T-helper 9 cell (primary cell): ENCODE measurements around the gene ZNF778.
A peak's percentile ranks its signal among the peaks of the same experiment; 100 is the strongest.

Source experiments
- DNase-seq: peaks from one replicate; pipeline ENCODE4 v3.0.0-alpha.2; 2020
- total RNA-seq, 2 donors: gene quantifications; one replicate each; lab custom pipeline; 2026; lab: John Stamatoyannopoulos, UW

The ZNF778 gene
- 8.9 to 24.6 reads per million in 2 donors for total RNA-seq

DNA sequence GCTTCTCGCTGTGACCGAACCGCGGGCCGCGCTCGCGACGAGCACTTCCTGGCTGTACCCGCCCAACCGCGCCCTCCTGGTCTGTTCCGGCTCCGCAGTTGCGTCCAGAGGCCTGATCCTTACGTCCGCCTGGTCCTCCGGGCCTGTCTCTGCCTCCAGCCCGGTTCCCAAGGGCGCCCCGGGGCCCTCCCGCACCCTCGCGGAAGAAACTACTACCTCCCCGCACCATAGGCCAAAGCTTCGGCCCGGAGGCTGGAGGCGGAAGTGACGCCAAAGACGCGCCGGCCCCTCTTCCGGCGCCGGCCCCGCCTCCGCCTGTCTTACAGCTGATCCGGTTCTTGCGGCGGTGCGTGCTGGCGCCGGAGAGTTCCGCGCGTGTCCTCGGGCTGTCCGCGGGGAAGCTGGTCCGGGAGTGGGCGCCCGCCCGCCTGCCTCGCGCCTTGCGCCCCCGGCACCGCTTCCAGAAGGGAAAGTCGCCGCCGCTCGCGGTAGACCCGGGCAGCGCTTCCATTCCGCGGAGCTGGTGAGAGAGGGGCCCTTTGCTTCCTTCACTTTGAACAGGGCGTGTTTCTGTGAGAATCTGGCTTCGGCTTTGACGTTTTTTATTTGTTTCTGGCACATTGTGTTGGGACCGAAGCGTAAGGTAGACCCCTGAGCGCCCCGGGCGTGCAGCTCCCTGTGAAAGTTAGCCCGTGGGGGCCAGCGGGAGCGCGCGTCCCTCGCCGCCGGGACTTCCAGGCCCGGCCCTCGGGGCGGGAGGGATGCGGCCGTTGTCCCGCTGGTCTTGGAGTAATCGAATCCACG is at the start of gene ZNF778:
TSS of gene ZNF778 (plus strand) at position 316 of the 804 bp plus-strand sequence. CDS start 3,425 bp downstream, outside the sequence.
- DNase-seq: peak; percentile 70

DNA sequence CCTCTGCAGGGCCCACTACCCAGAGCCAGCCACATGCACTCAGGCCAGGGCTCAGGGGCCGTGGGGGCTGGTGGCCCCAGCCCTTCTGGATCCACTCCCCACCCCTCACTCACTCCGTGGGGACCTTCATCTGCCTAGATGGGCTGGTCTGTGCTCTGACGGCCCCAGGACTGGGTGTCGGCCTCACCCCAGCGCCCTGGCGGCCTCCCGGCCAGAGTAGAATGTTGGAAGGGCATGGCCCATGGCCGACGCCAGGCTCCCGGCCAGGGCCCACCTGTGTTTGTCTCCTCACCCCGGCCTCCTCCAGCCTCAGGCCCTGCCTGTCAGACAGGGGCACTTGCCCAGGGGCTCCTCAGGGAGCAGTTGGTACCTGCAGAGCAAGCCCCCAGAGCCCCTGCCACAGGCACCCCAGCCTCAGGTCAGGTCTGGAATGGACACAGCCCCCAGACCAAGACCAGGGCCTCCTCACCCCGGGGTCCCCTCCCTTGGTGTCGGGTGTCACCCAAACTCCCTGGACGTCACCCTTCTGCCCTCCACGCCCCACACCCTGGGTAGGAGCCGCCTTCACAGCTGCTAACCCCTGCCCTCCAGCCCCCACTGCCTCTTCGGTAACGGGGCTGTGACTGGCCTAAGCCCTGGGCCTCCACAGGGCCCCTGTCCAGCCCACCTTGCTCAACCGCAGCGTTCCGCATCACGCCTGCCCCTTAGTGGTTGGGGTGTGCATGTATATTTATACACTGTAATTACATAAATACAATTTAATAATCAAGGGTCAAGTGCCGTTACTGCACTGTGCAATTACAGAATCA is 48.9 kb upstream of the ZNF778 start:
- DNase-seq: no peak

DNA sequence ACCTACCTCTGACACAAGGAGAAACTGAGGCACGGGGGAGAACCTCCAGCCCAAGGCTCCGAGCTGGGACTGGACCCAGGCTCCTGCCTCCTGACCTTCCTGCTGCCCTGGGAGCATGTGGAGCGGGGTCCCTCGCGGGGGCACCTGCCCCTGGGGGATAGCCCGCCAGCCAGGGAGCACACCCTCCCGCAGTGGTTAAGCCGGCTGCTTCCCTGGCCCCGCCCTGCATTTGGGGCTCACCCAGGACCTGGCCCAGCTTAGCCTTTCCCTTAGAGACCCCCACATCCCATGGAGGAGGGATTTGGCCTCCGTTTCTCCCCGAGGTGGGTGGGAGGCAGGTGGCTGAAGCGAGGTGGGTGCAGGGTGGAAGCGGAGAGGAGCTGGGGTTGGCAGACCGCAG is 47.7 kb upstream of the ZNF778 start:
- no peak for DNase-seq

DNA sequence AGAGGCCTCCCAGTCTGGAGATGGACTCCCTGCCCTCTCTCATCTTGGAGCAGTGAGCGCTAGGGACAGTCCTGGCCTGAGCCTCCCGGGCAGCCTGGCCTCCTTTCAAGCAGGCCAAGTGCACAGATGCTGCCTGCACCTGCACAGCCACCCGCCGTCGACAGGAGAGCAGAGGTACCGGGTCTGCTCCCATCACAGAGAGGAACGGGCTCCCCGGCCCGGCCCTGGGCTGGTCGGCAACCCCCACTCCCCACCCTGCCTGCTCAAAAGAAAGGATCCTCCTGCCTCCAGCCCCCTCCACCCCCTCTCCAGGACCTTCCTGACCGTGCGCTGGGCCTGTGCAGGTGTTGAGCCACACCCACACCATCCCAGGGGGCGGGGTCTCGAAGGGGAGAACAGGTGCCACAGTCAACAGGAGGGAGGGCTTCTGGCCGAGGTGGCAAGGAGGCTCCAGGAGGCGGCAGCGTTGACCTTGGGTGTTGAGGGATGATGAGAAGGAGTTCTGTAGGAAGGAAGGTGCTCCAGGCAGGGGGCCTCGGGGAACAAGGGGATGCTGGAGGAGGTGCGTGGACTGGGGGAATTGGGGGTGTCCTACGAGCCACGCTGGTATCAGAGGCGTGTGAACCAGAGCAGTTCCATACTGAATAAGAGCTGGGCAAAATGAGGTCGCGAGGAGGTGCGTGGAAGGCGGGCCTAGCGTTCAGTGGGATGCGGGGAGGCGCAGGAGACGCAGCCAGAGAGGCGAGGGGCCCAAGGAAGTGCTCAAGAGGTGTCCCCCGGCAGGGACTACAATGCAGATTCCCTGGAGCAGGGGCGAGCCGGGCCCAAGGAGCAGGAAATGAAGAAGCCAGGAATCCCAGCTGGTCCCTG is 46.9 kb upstream of the ZNF778 start:
- DNase-seq: no peak

DNA sequence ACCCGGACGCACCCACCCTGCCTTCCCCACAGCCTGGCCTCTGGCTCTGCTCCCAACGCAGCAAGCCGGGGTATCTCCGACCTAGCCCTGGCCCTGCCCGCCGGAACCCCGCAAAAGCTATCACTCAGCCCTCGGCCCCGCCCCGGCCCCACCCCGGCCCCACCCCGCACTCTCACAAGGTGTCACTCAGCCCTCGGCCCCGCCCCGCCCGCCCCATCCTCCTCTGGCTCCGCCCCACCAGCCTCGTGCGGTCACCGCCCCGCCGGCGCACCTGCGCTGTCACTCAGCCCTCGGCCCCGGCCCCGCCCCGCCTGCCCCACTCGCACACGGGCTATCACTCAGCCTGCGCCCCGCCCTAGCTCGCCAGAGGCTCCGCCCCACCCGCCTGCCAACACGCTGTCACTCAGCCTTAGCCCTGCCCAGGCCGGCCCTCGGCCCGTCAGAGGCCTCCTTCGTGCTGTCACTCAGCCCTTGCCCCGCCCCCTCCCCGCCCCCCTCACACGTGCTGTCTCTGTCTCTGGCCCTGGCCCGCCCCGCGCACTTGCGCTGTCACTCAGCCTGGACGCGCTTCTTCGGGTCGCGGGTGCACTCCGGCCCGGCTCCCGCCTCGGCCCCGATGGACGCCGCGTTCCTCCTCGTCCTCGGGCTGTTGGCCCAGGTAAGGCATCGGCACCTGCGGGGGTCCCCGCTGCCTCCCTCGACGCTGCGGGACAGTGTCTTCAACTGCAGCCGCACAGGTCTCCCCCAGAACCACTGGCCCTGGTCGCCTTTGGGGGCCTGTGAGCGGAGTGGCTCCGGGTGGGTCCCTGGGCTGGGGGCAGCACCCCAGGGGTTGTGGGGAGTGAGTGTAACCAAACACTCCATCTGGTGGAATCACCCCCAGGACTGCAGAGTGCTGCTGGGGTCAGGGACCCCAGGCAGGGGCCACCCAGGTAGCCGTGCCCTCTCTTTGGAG is 46.0 kb upstream of the ZNF778 start, which contains the start of gene CDH15:
TSS of gene CDH15 (plus strand) at position 533 of the 955 bp plus-strand sequence. CDS start at position 617, 84 bp downstream.
- peak; percentile 93 for DNase-seq

DNA sequence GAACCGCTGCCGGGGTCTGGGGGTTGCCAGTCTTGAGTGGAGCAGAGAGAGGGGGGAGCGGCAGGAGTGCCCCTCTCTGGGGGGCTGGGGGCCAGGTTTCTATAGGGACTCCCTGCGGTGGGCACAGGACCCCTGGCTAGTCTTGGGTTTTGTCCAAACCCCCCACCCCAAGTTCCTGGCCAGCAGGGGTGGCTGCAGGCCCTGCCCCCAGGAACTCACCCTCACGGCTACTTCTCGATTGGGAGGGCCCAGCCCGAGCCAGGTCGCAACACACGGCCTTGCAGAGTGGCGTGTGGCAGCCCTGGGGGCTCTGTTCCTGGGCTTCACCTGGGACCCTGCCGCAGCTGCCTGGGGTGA is 45.4 kb upstream of the ZNF778 start:
- no peak for DNase-seq

DNA sequence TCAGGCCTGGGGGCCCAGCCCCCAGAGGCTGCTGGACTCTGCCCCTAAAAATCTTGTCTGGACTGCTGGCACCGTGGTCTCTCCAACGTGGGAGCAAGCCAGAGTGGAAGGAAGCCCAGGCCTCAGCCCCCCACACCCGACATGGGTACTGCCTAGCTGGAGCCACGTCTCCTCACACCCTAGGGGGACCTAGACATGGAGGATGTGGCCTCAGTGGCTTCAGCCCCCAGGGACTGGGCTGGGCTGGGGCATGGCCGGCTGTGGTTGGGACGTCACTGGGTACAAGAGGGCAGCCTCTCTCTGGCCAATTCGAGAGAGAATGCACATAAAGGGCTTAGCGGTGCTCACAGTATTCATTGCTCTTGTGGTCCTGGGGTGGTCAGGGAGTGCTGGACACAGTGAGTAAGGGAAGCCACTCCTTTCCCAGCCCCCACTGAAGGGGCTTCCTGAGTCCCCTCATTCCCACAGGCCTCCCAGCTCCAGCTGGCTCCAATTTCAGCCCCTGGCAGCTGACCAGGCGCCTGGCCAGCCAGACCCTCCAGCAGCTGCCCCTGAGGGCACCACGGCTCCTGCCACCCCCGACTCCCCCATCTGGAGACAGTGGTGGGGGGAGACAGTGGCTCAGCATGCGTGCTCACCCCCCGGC is 44.9 kb upstream of the ZNF778 start:
- no peak for DNase-seq

DNA sequence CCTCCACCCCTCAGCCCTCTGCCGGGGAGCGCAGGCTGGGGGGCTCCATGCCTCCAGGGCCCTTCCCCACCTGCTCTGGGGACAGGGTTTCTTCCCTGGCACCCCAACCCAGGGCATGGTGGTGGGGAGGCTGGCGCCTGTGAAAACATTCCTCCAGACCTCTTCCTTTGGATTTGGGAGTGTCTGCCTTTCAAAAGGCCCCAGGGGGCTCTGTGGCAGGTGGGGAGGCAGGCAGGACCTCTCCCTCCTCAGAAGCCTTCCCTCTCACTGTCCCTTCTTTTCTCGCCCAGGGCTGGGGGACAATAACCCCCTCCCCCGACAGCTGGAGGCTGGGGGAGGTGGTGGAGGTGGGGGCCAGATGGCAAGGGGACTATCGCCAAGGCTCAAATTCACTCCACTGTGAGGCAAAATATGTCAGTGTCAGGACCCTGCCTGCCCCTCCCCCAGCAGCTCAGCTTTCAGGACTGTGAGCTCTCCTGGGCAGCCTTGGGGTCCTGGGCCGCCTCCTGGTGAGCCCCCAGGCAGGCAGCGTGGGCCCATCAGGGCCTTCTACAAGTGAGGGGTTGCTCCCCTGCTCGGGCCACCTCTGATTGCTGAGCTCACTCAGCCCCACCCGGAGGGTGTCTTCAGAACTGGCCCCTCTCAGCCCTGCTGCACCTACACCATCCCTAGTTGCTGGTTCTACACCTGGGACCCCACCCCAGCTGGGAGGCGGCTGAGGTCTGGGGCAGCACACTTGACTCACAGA is 44.2 kb upstream of the ZNF778 start:
- DNase-seq: no peak

DNA sequence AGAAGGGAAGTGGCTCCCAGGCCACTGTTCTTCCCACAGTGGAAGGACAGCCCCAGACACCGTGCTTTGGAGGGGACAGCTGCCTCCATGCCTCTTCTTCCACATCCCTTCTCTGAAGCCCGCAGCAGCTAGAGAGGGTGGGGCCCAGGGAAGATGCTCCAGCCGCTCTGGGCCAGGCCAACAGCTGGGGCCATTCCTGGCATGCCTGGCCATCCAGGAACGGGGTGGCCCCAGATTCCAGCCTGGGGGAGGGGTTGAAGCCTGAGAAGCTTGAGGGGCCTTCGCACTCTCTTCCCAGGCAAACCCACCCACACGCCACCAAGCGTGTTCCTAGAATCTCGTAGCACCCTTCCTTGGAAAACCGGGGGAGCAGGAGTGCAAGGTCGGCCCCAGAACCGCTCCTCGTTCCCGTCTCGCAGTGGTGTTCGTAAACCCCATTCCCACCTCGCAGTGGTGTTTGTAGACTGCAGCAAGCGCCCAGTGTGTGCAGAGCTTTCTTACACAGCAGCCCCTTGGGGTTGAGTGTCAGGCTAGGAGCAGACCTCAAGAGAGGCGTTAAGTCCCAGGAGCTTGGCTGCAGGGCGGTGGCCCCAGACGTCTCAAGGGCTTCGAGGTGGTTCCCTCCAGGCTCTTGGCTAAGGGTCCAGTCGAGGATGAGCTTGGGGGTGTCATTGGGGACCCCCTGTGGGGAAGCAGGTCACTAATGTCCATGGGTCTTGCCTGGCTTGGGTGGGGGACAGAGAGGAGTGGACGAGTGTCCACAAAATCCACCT is 43.3 kb upstream of the ZNF778 start:
- no peak for DNase-seq

DNA sequence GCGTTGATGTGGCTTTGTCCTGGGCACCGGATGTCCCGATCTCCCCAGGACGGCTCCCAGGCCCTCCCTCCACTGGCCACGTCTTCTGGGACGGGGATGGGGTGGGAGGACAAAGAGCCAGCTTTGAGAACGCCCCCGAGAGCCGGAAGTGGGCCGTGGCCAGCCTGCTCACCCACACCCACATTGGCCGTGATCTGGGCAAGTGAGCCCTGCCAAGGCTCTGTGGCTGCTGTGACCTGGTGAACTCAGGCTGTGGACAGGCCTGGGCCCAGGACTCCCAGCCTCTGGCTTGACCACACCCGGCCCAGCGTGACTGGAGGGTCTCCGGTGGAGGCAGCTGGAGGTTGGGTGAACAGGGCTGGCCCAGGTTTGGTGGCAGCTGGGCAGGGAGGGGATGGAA is 42.6 kb upstream of the ZNF778 start:
- no peak for DNase-seq

DNA sequence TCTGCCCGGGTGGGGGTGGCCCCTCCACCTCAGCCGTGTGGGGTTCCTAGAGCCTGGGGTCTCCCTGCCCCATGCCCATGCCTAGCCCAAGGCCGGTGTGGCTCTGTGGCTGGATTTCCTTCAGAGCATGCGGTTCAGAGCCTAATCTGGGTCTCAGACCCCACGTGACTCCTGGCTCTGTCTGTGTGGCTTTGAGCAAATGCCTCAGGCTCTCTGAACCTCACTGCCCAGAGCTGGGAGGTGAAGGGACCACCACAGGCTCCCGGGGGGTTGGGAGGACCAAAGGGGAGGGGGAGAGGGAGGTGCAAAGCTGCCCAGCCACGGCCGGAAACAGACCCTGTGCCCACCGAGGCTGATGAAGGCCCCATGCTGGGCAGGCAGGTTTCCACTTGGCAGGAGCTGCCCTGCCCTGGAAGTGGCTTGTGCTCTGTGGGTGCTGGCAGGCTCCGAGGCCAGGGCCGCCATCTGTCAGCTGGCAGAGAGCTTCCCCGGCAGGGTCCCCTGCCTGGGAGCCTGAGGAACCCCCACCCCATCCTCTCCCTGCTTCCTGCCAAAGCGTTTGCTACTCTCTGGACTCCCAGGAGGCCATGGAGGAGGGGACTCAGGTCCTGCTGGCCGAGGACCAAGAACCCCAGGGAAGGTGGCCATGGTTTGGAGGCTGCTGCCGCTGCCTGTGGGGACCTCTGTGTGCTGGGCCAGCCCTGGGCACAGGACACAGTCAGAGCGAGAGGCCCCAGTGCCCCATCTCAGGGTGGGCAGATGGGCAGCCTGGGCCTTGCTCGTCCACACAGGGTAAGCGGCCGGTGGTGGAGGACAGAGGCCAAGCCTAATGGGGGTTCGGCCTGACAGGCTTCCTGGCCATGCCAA is 42.0 kb upstream of the ZNF778 start:
- no peak for DNase-seq

DNA sequence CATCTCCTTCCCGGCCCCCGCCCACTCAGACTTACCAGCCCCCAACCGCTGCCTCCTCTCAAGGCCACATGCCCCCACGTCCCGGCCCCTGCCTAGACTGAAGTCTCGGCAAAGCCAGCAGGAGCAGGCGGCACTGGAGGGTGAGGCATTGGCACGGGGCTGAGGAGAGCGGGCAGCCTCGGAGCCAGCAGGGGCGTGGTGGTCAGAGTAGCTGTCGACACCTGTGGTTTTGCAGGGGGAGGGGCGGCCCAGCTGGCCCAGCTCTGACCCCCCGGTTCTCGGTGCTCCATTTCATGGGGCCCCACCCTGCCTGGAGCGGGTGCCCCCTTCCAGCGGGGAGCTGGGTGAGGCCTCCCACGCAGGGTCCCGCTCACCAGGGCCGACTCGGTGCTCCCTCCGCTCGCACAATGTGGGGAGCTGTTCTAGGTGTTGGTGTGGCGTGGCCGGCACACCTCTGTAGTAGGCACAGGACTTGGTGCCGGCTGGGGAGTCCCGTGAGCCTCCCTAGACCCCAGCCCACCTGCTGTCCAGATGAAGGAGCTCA is 41.3 kb upstream of the ZNF778 start:
- DNase-seq: no peak

DNA sequence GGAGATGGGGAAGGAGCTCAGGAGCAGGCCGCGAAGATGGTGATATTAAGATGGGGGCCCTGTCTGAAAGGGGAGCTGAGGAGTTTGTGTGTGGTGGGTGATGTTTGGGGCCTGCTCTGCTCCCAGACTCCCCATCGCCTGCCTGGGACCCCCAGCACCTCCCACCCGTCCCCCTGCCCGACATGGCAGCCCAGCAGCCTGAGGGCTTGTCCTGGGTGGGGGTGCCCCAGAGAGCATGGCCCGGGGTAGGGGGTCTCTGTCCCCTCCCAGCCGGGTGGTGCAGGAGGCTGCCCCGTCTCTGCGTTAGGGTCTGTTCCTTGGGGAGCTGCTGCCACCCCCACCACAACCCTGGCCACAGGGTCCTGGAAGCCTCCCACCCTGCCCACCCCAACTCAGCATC is 40.8 kb upstream of the ZNF778 start:
- DNase-seq: no peak

DNA sequence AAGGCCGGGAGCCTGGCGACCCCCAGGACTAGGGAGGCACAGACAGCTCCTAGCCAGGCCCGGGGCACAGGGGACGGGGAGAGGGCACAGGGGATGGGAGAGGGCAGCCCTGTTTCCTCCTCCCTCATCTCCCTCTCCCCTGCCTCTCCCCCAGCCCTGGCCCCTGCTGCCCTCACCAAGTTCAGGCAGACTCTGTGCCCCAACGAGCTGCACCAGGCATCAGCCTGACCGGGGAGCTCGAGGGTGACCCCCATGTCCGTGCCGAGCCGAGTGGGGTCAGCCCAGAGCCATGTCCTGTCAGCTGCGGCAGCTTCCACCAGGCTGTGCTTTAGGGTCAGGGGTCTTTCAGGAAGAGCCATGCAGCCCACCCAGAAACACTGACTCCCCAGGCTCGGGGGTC is 40.0 kb upstream of the ZNF778 start:
- DNase-seq: no peak

DNA sequence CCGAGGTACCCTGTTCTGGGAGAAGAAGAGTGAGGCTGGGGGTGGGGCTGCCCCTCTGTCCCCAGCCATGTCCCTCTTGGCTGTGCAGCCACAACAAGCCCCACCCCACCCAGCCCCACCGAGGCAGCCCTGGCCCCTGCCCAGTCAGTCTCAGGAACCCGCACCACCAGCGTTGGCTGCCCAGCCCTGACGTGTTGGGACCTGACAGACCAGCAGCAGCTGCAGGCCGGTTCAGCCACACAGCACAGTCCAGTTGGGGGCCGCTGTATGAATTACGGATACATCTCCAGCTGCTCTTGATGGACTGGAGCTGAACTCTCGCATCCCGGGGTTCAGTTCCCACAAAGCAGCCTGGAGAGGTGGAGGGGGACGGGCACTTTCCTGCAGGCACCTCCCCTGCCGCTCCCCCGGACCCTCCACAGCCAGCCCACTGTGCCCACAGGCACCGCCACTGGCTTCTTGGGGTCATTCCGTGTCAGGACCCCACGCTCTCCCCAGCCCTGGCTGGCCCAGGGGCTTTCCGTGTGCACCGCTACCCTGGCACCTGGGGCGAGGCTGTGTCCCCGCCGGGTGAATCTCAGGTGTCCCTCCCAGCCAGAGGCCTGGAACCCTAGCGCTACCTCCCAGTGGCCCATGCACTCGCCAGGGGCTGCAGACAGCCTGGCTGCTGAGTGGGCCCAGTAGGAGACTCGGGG is 38.9 kb upstream of the ZNF778 start:
- DNase-seq: no peak

DNA sequence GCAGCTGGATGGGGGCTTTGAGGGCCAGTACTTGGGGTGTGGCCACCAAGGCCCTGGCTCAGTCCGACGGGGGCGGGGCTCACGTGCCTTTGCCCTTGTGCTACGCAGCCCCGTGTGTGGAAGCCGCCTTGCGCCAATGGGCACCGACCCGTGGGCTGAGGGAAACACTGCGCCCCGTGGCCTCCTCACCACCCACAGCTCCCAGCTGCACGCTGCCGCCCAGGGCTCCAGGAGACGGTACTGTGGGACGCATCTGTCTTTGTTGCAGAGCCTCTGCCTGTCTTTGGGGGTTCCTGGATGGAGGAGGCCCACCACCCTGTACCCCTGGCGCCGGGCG is 38.4 kb upstream of the ZNF778 start:
- DNase-seq: no peak

DNA sequence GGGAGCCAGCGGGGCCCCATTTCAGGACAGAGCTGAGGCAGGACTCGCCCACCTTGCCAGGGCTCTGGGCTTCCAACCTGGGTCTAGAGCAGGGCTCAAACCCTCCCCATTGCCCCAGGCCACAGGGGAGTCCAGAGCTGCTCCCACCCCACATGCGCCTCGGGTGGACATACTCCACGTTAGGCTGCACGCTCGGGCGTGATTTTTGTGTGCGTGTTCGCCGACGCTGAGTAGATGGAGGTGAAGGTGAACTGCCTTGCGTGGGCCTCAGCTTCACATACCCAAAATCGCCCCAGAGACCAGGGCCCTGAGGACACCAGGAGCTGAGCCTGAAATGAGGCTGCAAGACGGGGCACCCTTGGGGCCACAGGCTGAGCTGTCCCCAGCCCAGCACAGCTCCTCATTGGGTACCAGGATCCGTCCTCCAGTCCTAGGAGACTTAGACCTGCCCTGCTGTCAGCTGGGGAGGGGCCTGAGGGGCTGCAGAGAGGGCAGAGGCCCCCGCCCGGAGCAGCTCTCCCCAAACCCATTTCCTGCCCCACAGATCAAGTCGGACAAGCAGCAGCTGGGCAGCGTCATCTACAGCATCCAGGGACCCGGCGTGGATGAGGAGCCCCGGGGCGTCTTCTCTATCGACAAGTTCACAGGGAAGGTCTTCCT is 37.7 kb upstream of the ZNF778 start:
- DNase-seq: no peak
